Small intestine (tissue), 7 donors: ENCODE results near the gene CEP104. TPM values are rescaled to one million over a fixed set of nuclear protein-coding genes. Genes with fewer than 3 reads are reported as not detected.
A peak's percentile ranks its signal among the peaks of the same experiment; 100 is the strongest.

Experiments
- DNase-seq, 2 donors: peaks; one replicate each; pipeline versions ENCODE4 v3.0.0 to v3.0.0-alpha.2; 2013
- FAIRE-seq: peaks from 2 replicates; lab custom pipeline; 2012; peaks lifted over from hg19 to GRCh38; lab: Jason Lieb, UNC
- H3K27ac ChIP-seq, 3 donors: one replicate each; pipeline ENCODE4 v1.5.1; 2013; ENCODE audit warnings: low read length in 2 of 3, mild to moderate bottlenecking in 2 of 3, control low read depth in 1 of 3, inconsistent platforms in 1 of 3, low read depth in 1 of 3, moderate library complexity in 1 of 3
- H3K27me3 ChIP-seq, 3 donors: one replicate each; pipeline ENCODE4 v1.6.1; 2013; ENCODE audit warnings: low read length in 3 of 3, inconsistent platforms in 1 of 3; ENCODE audit not compliant: control insufficient read depth in 3 of 3, insufficient read depth in 3 of 3
- H3K36me3 ChIP-seq, 3 donors: one replicate each; pipeline ENCODE4 v1.6.1; 2013; ENCODE audit warnings: low read length in 3 of 3, inconsistent platforms in 1 of 3, low read depth in 1 of 3, mild to moderate bottlenecking in 1 of 3, moderate library complexity in 1 of 3; ENCODE audit not compliant: control insufficient read depth in 3 of 3, insufficient read depth in 2 of 3
- H3K4me1 ChIP-seq, 3 donors: one replicate each; pipeline ENCODE4 v1.6.1; 2013; ENCODE audit warnings: low read length in 2 of 3, inconsistent platforms in 1 of 3, low read depth in 1 of 3, mild to moderate bottlenecking in 1 of 3, moderate library complexity in 1 of 3; ENCODE audit not compliant: control insufficient read depth in 3 of 3, insufficient read depth in 2 of 3
- H3K4me3 ChIP-seq, 3 donors: one replicate each; pipeline ENCODE4 v1.5.1; 2013; ENCODE audit warnings: low read length in 3 of 3, control low read depth in 1 of 3, inconsistent platforms in 1 of 3, low read depth in 1 of 3, mild to moderate bottlenecking in 1 of 3, moderate library complexity in 1 of 3
- H3K9me3 ChIP-seq, 2 donors: one replicate each; pipeline ENCODE4 v1.6.1; 2013; ENCODE audit warnings: low read depth in 1 of 2, low read length in 1 of 2; ENCODE audit not compliant: control insufficient read depth in 2 of 2, insufficient read depth in 1 of 2
- WGBS, 3 donors: extraction: QIAGEN DNeasy Blood & Tissue Kit; methylation state at CpG; one replicate each; pipeline ENCODE4 v1.1.7; 2013; 5-methylcytosine and 5-hydroxymethylcytosine counted together
- polyA plus RNA-seq, 4 donors: library from polyadenylated mRNA; stranded (reverse) in 3 of 4; unstranded in 1 of 4; fragments of 200-250 nt in 3 of 4; fragments of 120-200 nt in 1 of 4; gene quantifications; one replicate each; pipeline versions ENCODE4 v1.2.1 to v1.2.3, GENCODE V29; 2013
- donor health status: healthy with polysubstance abuse.
- donor health status: control.
- donor health status: control.
- donor health status: Bipolar disorder and iron deficiency.
- donor health status: healthy.

The CEP104 gene
- polyA plus RNA-seq, 4 donors: 8.7 to 26.4 (median 10.8) TPM

- no peaks in the 10 kb centered on the region for H3K27me3 ChIP-seq
- FAIRE-seq: no peak
- H3K27ac ChIP-seq: peak overlapping the region in 1 of 3 donors; percentile 6
- H3K4me1 ChIP-seq: no peaks in the 10 kb centered on the region
- peaks cover 11 to 94% (median 18%) of the 10 kb centered on the region in 3 donors for H3K36me3 ChIP-seq
- DNase-seq: peak; percentile 54 to 63
- H3K4me3 ChIP-seq: no peak overlapping the region
- H3K9me3 ChIP-seq: no peaks in the 10 kb centered on the region
- WGBS, 3 donors: 62 to 76% (median 67%) methylated on average over 14 of the region's 14 CpGs
Measured at GRCh38 chr1:3785456-3786157, 71.4 kb downstream of the CEP104 start.

DNA sequence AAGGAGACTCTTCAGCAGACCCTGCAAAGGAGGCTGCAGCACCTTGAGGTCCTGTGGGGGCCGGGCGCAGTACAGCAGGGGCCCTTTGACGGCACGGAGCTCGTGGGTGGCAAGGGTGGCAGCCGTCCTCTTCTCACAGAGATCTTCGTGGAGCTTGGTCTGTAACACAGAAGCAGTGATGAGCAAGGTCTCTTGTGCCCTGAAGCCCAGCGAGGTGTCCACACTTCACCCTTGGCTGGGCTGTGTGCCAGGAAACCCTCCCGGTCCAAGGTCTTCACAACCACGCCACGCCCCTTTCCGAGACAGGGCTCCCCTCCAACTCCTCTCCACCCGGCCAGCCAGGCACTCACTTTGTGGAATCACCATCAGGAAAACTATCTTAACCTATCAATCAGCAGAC, 72.0 kb downstream of the CEP104 start:
- DNase-seq (peak; percentile 70 to 87), FAIRE-seq (no peak)
- Histone ChIP-seq H3K27ac (peak overlapping the region in 1 of 3 donors; percentile 6), H3K4me3 (no peak overlapping the region), H3K4me1 (no peaks in the 10 kb centered on the region), H3K27me3 (no peaks in the 10 kb centered on the region), H3K9me3 (no peaks in the 10 kb centered on the region), H3K36me3 (peaks cover 13 to 93% (median 17%) of the 10 kb centered on the region in 3 donors)
- 36 to 74% (median 58%) methylated on average over 13 of the region's 13 CpGs for WGBS, 3 donors

DNA sequence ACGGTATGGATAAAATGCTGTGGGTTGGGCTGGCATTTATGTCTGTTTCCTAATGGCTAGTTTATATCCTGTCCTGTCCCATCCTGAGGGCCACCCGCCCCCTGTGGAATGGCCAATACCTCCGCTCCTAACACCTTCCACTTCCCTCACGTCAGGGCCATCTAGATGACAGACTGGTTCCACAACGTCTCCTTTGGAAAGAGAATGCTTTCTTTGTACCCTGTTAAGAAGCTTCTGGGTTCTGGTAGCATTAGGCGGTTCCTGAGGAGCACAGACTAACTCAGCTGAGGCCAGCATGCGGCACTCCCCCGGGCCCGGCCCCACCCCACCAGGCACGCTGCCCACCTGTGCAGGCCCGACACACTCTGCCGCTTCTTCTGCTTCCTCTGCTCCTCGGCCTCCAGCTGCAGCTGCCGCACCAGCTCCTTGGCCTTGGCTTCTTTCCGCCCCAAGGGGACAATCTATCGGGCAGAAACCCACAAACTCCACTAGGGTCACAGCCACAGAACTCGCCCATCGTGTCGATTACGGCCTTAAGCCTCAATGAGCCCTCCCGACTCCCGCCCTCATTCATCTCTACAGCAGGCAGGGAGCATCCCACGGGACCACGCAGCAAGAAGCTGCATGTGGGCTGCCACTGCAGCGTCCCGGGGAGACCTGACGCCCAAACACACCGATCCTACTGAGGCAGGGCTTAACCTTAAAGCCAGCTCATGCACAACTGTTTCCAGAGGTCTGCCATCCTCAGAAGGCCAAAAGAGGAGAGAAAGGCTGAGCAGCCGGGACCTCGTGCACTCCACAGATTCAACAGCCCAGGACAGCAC, 73.1 kb downstream of the CEP104 start:
- no peak for FAIRE-seq
- H3K4me3 ChIP-seq: no peak overlapping the region
- H3K36me3 ChIP-seq: peaks cover 15 to 94% (median 17%) of the 10 kb centered on the region in 3 donors

DNA sequence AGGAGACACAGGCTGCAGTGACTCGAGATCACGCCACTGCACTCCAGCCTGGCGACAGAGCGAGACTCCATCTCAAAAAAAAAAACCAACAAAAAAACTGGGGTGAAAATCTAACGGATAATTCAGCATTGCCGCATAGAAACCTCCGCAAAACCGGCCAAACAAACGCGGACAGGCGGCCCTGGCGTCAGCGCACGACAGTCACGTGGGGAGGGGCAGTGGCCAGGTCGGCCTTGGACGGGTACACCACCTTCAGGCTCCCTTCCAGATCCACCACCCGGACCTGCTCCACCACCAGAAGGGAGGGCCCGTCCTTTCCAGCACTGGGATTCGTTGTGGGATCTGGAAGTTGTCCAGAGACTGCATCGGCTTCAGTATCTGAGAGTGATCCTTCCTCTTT, 76.1 kb downstream of the CEP104 start:
- Histone ChIP-seq H3K27ac (no peak overlapping the region), H3K36me3 (peaks cover 12 to 79% (median 17%) of the 10 kb centered on the region in 3 donors), H3K9me3 (peaks cover 0 to 2% of the 10 kb centered on the region in 2 donors), H3K4me3 (no peak overlapping the region), H3K27me3 (no peaks in the 10 kb centered on the region), H3K4me1 (peaks cover 0 to 10% (median 0%) of the 10 kb centered on the region in 3 donors)
- DNase-seq (no peak), FAIRE-seq (no peak)
- 90 to 92% (median 91%) methylated on average over 21 of the region's 21 CpGs for WGBS, 3 donors

More for the DNA sequence above, 73.1 kb downstream of the CEP104 start:
- Histone ChIP-seq H3K4me1 (no peaks in the 10 kb centered on the region), H3K27me3 (no peaks in the 10 kb centered on the region), H3K27ac (no peak overlapping the region), H3K9me3 (peaks cover 0 to 2% of the 10 kb centered on the region in 2 donors)
- 94 to 95% (median 95%) methylated on average over 30 of the region's 30 CpGs for WGBS, 3 donors
- no peak for DNase-seq

DNA sequence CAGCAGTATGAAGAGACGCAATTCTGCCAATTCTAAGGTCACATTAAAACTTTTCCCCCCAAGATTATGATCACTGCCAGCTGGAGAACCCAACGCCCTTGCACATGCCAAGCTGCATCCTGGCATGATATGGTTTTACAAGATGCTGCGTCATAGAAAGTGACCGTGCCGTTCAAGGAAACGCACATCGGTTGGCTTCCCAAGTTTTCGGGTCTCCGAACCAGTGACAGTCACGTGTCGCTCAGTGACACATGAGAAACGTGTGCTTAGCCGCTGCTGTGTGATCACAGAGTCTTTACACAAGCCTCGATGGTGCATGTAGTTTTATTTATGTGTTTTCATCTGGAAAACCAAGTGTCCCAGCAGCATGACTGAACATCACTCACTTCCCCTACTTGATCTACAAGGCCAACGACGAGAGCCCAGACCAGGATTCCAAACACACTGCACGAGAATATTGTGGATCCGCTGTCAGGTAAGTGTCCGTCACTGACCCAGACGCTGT, 77.0 kb downstream of the CEP104 start:
- DNase-seq (no peak), FAIRE-seq (no peak)
- 93 to 94% (median 93%) methylated on average over 20 of the region's 20 CpGs for WGBS, 3 donors
- Histone ChIP-seq H3K27me3 (no peaks in the 10 kb centered on the region), H3K27ac (no peak overlapping the region), H3K36me3 (peaks cover 11 to 71% (median 17%) of the 10 kb centered on the region in 3 donors), H3K4me1 (peaks cover 0 to 20% (median 4%) of the 10 kb centered on the region in 3 donors), H3K9me3 (peaks cover 0 to 2% of the 10 kb centered on the region in 2 donors), H3K4me3 (no peak overlapping the region)

DNA sequence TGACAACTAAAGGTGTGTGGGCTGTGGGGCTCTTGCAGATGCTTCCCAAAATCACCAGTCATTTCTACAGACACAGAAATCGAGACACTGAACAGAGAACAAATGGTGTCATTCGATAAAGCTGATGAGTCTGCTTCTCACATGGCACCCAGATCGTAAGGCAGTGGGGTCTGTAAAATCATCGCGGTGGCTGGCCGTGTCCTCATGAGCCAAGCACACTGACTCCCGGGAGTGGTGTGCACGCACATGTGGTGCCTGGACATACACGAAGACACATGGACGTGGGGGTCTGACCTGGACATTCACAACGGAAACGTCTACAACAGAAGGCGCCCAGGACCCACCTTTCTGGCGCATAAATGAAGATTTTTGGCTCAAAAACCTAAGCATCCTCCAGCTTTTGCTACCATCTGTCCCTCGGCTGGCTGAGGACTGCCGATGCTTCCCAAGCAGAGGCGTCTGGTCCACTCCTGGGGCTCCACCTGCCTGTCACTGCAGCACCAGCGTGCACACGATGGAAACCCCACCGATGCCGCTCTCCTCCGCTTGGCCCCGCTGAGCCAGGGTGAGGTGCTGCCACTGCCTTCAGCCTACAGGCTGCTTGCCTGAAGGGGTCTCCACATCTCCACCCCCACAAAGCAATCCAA, 77.6 kb downstream of the CEP104 start:
- H3K9me3 ChIP-seq: peaks cover 0 to 2% of the 10 kb centered on the region in 2 donors
- H3K4me1 ChIP-seq: peaks cover 0 to 26% (median 4%) of the 10 kb centered on the region in 3 donors
- no peaks in the 10 kb centered on the region for H3K27me3 ChIP-seq
- 90 to 96% (median 94%) methylated on average over 23 of the region's 23 CpGs for WGBS, 3 donors
- FAIRE-seq (no peak), DNase-seq (no peak)
- H3K27ac ChIP-seq: no peak overlapping the region
- peaks cover 10 to 65% (median 15%) of the 10 kb centered on the region in 3 donors for H3K36me3 ChIP-seq
- no peak overlapping the region for H3K4me3 ChIP-seq

DNA sequence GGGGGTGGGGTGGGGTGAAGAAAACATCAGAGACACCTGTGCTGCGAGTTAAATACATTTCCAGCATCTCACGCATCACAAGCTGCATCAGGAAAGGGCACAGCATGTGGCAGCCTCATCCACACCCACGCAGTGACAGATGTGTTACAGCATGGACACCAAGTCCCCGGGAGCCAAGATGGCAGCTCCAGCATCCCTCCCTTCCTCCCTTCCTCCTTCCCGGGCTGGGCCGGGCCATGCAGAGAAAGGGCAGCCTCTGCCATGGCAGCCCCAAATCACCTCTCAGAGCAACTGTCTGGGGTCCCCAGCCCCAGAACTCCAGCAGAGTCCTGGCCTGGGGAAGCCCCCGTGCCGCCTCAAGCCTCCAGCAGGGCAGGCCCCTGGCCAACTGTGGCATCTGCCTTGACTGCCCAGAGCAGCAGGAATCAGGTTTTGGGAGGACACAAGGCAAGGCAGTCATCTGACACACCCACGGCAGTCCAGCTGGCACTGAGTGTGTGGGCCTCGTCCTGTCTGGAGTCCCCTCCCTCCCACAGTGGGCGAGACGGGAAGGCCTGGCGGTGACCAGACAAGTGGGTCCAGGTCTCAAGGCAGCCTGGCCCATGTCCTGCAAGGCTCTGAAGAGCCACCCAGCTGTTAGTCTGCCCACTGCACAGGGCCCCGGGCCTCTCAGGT, 78.3 kb downstream of the CEP104 start:
- H3K36me3 ChIP-seq: peaks cover 10 to 58% (median 15%) of the 10 kb centered on the region in 3 donors
- H3K4me3 ChIP-seq: no peak overlapping the region
- peaks cover 0 to 2% of the 10 kb centered on the region in 2 donors for H3K9me3 ChIP-seq
- DNase-seq (no peak), FAIRE-seq (no peak)
- WGBS, 3 donors: 80 to 81% (median 81%) methylated on average over 14 of the region's 14 CpGs
- no peak overlapping the region for H3K27ac ChIP-seq
- no peaks in the 10 kb centered on the region for H3K27me3 ChIP-seq
- peaks cover 0 to 27% (median 4%) of the 10 kb centered on the region in 3 donors for H3K4me1 ChIP-seq
